NCI-H2107 (cell line): ENCODE data around the gene FMN1.

Source experiments
- DNase-seq: peaks from one replicate; lab custom pipeline; 2025; lab: John Stamatoyannopoulos, UW

FMN1 gene

DNA sequence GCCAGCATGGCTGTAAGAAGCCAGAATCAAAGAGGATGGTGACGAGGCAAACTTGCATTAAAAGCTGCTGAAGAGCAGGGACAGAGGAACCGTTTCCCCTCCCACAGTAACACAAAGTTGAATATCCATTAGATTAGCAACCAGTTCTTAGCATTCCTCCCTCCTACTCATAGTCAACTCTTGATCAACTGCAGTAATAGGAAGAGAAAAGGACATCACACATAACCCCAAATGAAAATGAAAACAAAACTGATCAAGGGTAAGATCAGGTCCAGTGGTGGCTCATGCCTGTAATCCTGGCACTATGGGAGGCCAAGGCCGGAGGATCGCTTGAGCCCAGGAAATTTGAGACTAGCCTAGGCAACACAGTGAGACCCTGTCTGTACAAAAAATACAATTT is 311.6 kb downstream of the FMN1 start:
- no peak for DNase-seq

DNA sequence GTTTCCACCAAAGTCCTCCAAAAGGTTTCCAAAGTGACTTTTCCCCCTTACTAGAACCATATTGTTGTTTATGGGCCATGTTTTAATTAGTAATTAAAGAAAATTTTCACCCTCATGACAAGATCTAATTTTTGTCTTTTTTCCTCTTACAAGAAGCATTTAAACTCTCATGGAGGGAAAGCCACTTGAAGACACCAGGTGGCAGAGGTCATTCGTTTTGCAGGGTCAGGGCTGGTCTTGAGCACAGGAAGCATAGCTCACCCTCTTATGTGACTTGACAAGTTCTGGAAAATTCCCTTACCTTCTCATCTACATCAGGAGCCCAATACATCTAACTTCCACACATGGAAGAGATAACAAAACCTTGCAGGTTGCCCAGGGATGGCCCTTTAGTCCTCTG is 313.0 kb downstream of the FMN1 start:
- DNase-seq, result no peak

DNA sequence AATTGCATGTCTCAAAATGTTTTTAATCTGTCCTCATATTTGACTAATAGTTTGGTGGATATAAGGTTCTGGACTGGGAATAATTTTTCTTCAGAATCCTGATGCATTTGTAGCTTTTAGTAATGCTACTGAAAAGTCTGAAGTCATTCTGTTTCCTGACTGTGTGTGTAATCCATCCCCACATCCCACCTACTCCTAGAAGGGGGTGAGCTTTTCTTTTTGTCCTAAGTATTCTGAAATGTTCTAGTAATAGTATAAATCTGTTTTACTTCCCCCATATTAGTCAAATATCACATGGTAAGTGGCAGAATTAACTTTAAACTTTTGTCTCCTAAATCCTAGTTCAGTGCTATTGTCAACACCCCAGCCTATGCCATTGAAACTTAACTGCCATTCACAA is 313.9 kb downstream of the FMN1 start:
- no peak for DNase-seq

DNA sequence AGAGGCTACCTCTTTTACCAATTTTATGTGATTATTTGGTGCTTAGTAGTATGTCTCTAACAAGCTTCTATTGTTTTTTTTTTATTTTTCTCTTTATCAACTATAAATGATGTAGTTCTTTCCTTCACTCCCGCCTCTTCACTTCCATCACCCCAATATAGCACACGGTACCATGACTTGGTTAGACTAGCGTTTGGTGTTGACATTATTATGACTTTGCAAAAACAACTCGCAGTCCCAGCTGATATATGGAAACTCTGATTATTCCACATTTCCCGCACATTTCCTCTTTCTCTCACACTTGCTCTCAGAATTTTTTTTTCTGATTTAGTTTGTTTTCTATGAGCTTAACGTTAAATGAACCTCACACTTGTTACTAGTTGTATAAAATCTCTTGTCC is 314.5 kb downstream of the FMN1 start:
- no peak for DNase-seq

DNA sequence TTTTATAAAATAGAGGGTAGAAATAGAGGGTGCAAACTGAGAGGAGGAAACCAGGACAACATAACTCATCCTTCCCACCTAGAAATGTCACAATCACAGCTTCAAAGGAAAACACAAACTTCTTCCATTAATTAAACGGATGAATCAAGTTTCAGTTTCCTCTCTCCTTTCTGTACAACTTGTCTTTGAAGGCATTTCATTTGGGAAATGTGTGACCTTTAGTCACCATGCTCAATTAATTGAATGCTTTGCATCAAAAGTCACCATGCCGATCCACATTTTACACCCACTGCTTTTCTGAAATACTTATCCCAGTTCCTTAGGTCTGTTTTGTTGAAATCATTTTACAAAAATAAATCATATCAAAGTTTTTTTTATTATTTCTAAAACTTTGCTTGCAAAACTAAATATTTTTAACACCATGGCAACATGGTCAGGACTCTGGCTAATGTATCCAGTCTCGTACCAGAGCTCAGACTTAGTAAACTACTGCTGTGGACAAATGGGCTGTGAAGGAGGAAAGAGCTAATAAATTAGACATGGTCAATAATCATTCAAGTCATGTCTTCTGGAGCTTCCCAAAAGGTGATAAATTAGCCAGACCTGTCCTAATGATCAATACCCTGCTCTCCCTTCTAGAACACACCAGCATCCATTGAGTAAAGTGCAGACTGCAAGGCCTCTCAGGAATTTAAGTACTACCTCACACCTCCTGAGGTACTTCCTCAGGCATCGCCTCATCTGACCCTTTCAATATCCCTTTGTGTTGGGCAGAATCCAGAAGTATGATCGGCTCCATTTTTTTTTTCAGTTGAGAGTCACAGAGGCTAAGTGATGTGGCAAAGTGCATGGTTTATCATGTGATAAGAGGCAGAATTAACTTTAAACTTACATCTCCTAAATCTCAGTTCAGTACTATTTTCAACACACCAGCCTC is 315.4 kb downstream of the FMN1 start:
- no peak for DNase-seq

DNA sequence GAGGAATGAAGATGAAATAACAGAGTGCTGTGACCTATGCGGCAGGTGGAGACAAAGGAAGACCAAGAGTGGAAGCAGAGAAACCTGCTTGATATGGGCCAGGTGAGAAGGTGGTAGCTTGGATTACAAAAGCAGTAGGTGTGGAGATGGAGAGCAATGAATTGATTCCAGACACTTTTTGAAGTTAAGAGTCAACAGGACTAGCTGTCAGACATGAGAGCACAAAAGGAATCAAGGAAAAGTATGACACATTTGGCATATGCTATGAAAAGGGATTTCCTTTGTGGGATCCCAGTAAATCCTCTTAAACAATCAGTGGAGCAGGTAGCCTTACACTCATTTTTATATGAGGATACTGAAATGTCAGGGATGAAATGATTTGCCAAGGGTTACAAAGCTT is 316.2 kb downstream of the FMN1 start:
- DNase-seq, result no peak

DNA sequence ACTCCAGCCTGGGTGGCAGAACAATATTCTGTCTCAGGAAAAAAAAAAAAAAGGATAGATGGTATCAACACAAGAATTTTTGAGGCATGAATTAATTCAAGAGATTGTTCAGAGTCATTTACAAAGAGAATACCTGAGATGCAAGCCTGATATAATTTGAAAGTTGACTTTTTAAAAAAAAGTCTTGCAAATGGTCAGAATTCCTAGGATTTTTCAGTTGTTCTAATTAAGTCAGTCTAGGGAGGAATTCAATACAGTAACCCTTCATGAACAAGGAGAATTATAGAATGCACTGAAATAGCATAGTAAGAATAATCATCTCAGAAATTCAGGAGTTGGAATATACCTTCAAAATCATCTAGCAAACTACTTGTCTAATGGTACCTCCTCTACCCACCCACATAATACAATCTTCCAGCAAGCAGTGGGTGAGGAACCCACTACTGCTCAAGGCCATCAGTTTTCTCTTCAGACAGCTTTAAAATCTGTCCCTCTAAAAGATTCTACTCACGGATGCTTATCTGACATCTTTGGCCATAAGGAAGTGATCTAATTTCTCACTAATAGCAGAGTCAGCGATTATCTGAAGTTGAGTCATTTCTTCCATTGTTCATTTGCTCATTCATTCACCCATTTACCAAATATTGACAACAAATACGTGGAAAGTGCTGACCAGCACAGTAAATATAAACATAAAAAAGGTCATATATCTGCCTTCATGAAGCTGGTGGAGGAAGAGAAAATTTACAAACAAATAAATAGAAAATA is 317.1 kb downstream of the FMN1 start:
- no peak for DNase-seq

- no peak for DNase-seq
Observed at GRCh38 chr15:32873284-32874114, 321.0 kb downstream of the FMN1 start.

- no peak for DNase-seq
Observed at GRCh38 chr15:32872621-32873283, 321.8 kb downstream of the FMN1 start.

- no peak for DNase-seq
Observed at GRCh38 chr15:32871883-32872282, 322.6 kb downstream of the FMN1 start.

- no peak for DNase-seq
Observed at GRCh38 chr15:32870240-32871033, 324.1 kb downstream of the FMN1 start.

DNA sequence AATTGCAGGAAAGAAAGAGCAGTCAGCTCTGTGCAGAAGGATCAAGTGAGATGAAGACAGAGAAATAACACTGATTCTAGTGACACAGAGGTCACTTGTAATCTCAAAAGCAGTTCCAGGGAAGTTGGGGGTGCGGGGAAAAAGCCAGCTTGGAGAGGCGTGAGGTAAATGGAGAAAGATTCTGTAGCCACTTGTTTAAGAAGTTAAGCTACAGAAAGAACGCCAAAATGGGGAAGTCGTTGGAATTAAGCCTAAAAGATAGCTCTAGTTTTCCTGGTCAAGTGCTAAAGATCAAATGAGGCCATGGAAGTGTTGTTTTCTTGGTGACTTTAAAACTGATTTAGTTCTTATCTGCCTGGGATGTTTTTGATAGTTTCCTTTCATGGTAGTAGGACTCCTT is 324.7 kb downstream of the FMN1 start:
- DNase-seq, result no peak

- DNase-seq, result no peak
Observed at GRCh38 chr15:32867313-32867626, 327.2 kb downstream of the FMN1 start.

- DNase-seq, result no peak
Observed at GRCh38 chr15:32866454-32867312, 327.8 kb downstream of the FMN1 start.

GRCh38 chr15:32864841-32865240 is 329.7 kb downstream of the FMN1 start:
- DNase-seq, result no peak

- no peak for DNase-seq
Observed at GRCh38 chr15:32864051-32864450, 330.5 kb downstream of the FMN1 start.

- no peak for DNase-seq
Observed at GRCh38 chr15:32861761-32862160, 332.8 kb downstream of the FMN1 start.

GRCh38 chr15:32861174-32861573 is 333.3 kb downstream of the FMN1 start:
- no peak for DNase-seq

- no peak for DNase-seq
Observed at GRCh38 chr15:32859996-32860395, 334.5 kb downstream of the FMN1 start.

- DNase-seq, result no peak
Observed at GRCh38 chr15:32859251-32859650, 335.3 kb downstream of the FMN1 start.
